Calu3 (cell line): ENCODE results near the gene ARHGAP40. TPM values are rescaled to one million over a fixed set of nuclear protein-coding genes. Genes with fewer than 3 reads are reported as not detected.
A peak's percentile ranks its signal among the peaks of the same experiment; 100 is the strongest.

Experiments
- BruUV-seq: library from RNA; stranded (reverse); fragments of 400-500 nt; replicated peaks from 2 replicates; lab custom pipeline; 2021; lab: Mats Ljungman, UMichigan
- CTCF ChIA-PET: fragments of 300-600 bp; sonication (Branson Sonifier 250); formaldehyde crosslinking; loops from one replicate; lab custom pipeline; 2022; ENCODE audit warnings: antibody characterized with exemption; lab: Charles Lee
- DNase-seq: peaks from one replicate; pipeline ENCODE4 v3.0.0; 2022
- H3K27ac Mint-ChIP-seq: one replicate; pipeline ENCODE4 v1.8.0; 2022; ENCODE audit warnings: mixed read lengths; ENCODE audit not compliant: unreplicated experiment
- H3K27me3 Mint-ChIP-seq: one replicate; pipeline ENCODE4 v1.8.0; 2022; ENCODE audit warnings: mixed read lengths; ENCODE audit not compliant: unreplicated experiment
- H3K36me3 Mint-ChIP-seq: one replicate; pipeline ENCODE4 v1.8.0; 2022; ENCODE audit warnings: mild to moderate bottlenecking, moderate library complexity, mixed read lengths; ENCODE audit not compliant: insufficient read depth, unreplicated experiment
- H3K4me1 Mint-ChIP-seq: one replicate; pipeline ENCODE4 v1.8.0; 2022; ENCODE audit warnings: mild to moderate bottlenecking, low read depth, mixed read lengths; ENCODE audit not compliant: unreplicated experiment
- H3K4me3 Mint-ChIP-seq: one replicate; pipeline ENCODE4 v1.8.0; 2022; ENCODE audit warnings: mild to moderate bottlenecking, low read depth, moderate library complexity, mixed read lengths; ENCODE audit not compliant: unreplicated experiment
- H3K9me3 Mint-ChIP-seq: one replicate; pipeline ENCODE4 v1.8.0; 2022; ENCODE audit warnings: low read depth, mixed read lengths; ENCODE audit not compliant: unreplicated experiment
- intact Hi-C: fragments of 100-400 bp; cut with micrococcal nuclease; formaldehyde crosslinking; loops from one replicate; pipeline ENCODE4 v1.10.0; 2022; ENCODE audit not compliant: unreplicated experiment
- total RNA-seq: library from RNA; stranded (reverse); gene quantifications from 2 replicates; pipeline ENCODE4 v1.2.3, GENCODE V29; 2022
- TF ChIP-seq, protein P1 (sequence below): fragments of 200-600 bp; IDR thresholded peaks from one replicate; pipeline ENCODE4 v1.8.0; 2022; ENCODE audit warnings: antibody characterized with exemption; ENCODE audit not compliant: unreplicated experiment

The ARHGAP40 gene
- total RNA-seq, 1 experiment from 2014 or later, result 8.3 TPM

DNA sequence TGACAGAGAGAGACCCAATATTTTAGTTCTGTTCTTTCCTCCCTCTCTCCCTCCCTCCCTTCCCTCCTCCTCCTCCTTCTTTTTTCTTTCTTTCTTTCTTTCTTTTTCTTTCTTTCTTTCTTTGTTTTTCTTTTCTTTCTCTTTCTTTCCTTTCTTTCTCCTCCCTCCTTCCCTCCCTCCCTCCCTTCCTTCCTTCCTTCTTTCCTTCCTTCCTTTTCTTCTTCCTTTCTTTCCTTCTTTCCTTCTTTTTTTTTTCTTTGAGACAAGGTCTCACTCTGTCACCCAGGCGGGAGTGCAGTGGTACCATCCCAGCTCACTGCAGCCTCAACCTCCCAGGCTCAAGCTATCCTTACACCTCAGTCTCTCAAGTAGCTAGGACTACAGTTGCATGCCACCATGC, 28.4 kb downstream of the ARHGAP40 start:
- H3K36me3 Mint-ChIP-seq, result peaks cover 29% of the 10 kb centered on the region
- H3K27ac Mint-ChIP-seq, result peak overlapping the region; percentile 56
- DNase-seq, result no peak
- no peak overlapping the region for H3K4me3 Mint-ChIP-seq
- no peaks in the 10 kb centered on the region for H3K9me3 Mint-ChIP-seq
- CTCF ChIA-PET, result interaction anchor here (0.6 to 1.1 kb wide), 3 partner anchors 19 to 254 kb away, joined by 3 read pairs; no protein-coding TSS in a partner anchor
- TF ChIP-seq, protein P1, sequence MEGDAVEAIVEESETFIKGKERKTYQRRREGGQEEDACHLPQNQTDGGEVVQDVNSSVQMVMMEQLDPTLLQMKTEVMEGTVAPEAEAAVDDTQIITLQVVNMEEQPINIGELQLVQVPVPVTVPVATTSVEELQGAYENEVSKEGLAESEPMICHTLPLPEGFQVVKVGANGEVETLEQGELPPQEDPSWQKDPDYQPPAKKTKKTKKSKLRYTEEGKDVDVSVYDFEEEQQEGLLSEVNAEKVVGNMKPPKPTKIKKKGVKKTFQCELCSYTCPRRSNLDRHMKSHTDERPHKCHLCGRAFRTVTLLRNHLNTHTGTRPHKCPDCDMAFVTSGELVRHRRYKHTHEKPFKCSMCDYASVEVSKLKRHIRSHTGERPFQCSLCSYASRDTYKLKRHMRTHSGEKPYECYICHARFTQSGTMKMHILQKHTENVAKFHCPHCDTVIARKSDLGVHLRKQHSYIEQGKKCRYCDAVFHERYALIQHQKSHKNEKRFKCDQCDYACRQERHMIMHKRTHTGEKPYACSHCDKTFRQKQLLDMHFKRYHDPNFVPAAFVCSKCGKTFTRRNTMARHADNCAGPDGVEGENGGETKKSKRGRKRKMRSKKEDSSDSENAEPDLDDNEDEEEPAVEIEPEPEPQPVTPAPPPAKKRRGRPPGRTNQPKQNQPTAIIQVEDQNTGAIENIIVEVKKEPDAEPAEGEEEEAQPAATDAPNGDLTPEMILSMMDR, result no peak
- no TSS peak for BruUV-seq
- no peaks in the 10 kb centered on the region for H3K27me3 Mint-ChIP-seq
- peaks cover 19% of the 10 kb centered on the region for H3K4me1 Mint-ChIP-seq
- intact Hi-C loops, result no loop called here

DNA sequence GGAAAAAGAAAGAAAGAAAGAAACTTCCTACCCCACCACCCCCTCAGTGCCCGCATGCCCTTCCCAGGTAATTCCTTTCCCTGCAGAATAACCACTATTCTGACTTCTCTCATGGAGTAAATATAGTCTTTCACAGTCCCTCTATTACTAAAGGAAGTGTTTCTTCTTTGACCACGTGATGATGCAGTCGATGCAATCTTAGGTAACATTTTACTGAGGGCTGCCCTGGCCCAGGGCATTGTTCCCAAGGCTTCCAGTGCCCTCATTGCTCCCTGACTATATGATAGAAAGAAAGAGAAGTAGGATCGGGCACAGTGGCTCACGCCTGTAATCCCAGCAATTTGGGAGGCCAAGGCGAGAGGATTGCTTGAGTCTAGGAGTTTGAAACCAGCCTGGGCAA, 29.1 kb downstream of the ARHGAP40 start:
- no TSS peak for BruUV-seq
- H3K27ac Mint-ChIP-seq, result peak overlapping the region; percentile 56
- H3K4me1 Mint-ChIP-seq, result peaks cover 19% of the 10 kb centered on the region
- DNase-seq, result no peak
- H3K36me3 Mint-ChIP-seq, result peaks cover 31% of the 10 kb centered on the region
- H3K9me3 Mint-ChIP-seq, result no peaks in the 10 kb centered on the region
- CTCF ChIA-PET, result interaction anchor here (0.6 kb wide), 1 partner anchor 38 kb away, joined by 4 read pairs; no protein-coding TSS in a partner anchor
- TF ChIP-seq, protein P1, result no peak
- no peaks in the 10 kb centered on the region for H3K27me3 Mint-ChIP-seq
- no peak overlapping the region for H3K4me3 Mint-ChIP-seq
- intact Hi-C loops, result no loop called here

DNA sequence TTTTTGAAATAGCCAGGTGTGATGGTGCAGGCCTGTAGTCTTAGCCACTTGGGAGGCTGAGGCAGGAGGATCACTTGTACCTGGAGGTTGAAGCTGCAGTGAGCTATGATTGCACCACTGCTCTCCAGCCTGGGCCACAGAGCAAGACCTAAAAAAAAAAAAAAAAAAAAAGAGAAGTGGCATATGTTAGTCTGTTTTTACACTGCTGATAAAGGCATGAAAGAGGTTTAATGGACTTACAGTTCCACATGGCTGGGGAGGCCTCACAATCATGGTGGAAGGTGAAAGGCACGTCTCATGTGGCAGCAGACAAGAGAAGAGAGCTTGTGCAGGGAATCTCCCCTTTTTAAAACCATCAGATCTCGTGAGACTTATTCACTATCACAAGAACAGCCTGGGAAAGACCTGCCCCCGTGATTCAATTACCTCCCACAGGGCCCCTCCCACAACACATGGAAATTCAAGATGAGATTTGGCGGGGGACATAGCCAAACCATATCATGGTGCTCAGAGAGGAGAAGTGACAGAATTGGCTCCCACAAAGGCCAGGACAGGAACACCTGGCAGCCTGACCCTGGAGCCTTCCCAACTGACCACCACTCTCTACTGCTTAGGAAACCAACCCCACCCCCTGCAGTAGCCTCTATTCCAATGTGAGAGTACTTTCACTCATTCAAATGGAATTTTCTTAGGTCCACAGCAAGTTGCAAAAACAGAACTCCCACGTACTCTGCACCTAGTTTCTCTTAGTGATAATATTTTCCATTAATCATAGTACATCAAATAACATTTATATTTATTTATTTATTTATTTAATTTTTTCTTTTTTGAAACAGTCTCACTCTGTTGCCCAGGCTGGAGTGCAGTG, 29.8 kb downstream of the ARHGAP40 start:
- TF ChIP-seq, protein P1, result no peak
- no peak overlapping the region for H3K4me3 Mint-ChIP-seq
- CTCF ChIA-PET, result interaction anchor here (0.6 to 0.7 kb wide), 2 partner anchors 14 to 37 kb away, joined by 4 to 5 read pairs; no protein-coding TSS in a partner anchor
- BruUV-seq, result no TSS peak
- peak overlapping the region; percentile 56 for H3K27ac Mint-ChIP-seq
- intact Hi-C loops, result no loop called here
- peaks cover 31% of the 10 kb centered on the region for H3K36me3 Mint-ChIP-seq
- H3K4me1 Mint-ChIP-seq, result peaks cover 19% of the 10 kb centered on the region
- no peaks in the 10 kb centered on the region for H3K9me3 Mint-ChIP-seq
- H3K27me3 Mint-ChIP-seq, result no peaks in the 10 kb centered on the region
- no peak for DNase-seq

DNA sequence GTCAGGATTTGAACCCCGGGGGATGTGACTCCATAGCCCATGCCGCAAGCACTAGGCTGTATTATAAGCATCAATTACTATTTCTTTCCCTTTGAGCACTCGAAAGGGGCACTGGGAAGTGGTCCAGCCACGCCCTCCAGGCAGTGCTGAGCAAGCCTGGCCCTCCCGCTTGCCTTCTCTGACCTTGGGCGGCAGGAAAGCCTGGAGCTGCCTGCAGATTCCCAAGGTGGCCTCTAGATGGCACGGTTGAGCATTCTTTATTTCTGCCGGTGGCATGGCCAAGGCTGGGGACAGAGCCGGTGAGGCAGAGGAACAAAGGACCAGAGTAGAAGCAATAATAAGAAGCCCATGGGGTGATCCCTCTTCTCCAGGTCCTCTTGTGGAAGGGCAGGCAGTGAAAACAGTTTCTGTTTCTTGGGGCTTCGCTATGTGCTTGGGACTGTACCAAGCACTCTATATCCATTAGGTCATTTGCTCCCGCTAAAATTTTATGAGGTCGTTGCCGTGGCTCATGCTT, 32.0 kb downstream of the ARHGAP40 start:
- Mint-ChIP-seq H3K4me3 (no peak overlapping the region), H3K36me3 (peaks cover 25% of the 10 kb centered on the region), H3K9me3 (no peaks in the 10 kb centered on the region), H3K27me3 (no peaks in the 10 kb centered on the region), H3K27ac (no peak overlapping the region), H3K4me1 (peaks cover 19% of the 10 kb centered on the region)
- TF ChIP-seq, protein P1, result peak; percentile 93
- CTCF ChIA-PET, result interaction anchor here (0.7 to 1.1 kb wide), 5 partner anchors 12 to 117 kb away, joined by 3 to 4 read pairs (median 3); no protein-coding TSS in a partner anchor
- BruUV-seq, result no TSS peak
- DNase-seq, result peak; percentile 84
- intact Hi-C loops, result no loop called here
